HG03565 (cell line): ENCODE measurements around the gene NRARP.
"Not testable (repeated sequence)": the region's sequence is repeated elsewhere in the genome, so short reads cannot be mapped to it uniquely, and the experiment has no call there.

ENCODE experiments used
- ATAC-seq: cut with Tn5 transposase; IDR thresholded peaks from one replicate; pipeline ENCODE4 v1.9.1; 2021; ENCODE audit warnings: mild to moderate bottlenecking, moderate library complexity; ENCODE audit not compliant: unreplicated experiment

The NRARP gene, protein sequence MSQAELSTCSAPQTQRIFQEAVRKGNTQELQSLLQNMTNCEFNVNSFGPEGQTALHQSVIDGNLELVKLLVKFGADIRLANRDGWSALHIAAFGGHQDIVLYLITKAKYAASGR

DNA sequence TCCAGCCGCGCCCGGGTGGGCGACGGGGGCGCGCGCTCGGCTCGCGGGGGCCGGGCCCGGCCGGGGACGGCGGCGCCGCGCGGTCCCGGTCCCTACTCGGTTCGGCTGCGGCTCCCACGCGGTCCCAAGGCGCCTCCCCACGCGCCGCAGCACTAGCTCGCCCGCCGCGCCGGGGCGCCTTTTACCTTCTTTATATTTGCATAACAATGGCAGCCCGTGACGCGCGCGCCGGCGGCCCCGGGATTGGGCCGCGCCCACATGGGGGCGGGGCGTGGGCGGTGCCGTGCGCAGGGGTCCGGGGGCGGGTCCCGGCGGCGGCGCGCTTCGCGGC lies at the start of gene NRARP:
NRARP (minus strand) TSS at position 154 of the 331 bp plus-strand sequence. CDS start 343 bp downstream, outside the sequence.
- ATAC-seq = peak; percentile 58

DNA sequence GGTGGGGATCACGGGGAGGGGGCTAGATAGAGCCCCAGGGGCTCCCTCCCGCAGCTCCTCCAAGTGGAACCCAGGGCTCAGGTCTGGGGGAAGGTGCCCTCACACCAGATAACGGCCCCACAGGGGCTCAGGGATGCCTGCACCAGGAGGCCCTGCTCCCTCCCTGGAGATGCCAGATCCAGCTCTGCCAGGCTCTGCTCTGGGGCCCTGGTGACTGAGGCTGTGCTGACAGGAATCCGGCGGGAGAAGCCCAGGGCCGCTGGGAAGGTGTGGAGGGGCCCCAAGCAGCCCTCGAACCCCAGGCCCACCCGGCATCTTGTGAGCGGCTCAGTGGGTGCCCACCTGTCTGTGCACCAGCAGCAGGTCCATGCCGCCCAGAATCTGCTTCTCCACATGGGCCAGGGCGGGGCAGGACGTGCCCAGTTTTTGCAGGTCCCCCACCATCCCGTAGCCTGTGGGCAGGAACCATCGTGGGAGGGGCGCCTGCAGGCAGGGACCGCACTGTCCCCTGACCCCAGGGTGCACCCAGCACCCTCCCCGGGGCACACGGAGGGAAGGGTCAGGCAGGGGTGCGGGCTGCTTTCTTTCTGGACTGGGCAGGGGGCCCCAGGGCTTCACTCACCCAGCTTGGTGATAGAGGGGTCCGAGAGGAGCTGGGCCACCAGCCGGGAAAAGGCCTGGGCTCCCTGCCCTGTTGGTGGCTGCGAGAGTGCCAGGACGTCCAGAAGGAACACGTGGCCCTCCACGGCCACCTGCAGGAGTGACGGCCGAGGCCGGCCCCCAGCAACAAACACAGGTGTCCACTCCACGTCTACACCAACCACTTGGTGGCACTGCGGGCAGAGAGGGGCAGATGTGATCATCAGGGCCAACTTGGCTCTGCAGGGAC lies 48.9 kb upstream of the NRARP start:
- ATAC-seq = no peak

DNA sequence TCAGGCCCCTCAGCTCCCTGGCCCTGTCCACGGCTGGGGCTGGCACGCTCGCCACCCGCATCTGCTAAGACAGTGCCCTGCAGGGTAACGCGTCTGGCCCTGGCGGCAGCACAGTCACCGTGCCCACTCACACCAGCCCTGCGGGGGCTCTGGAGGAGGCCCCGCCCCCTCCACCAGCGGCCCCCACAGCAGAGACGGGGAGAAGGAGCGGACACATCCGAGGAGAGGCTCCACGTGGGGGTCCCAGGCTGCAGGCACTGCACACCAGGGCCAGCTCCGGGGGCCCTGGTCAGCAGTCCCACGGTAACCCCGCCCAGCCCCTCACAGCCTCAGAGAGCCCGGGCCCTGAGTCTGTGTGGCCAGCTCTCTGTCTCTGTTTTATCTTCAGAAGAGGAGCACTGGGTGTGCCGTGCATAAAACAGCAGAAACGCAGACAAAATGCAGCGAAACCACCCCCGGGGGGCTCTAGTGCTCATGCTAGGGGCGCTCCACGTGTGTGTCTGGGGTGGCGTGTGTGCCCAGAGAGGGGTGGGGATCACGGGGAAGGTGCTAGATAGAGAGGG lies 47.5 kb upstream of the NRARP start:
- ATAC-seq = no peak

DNA sequence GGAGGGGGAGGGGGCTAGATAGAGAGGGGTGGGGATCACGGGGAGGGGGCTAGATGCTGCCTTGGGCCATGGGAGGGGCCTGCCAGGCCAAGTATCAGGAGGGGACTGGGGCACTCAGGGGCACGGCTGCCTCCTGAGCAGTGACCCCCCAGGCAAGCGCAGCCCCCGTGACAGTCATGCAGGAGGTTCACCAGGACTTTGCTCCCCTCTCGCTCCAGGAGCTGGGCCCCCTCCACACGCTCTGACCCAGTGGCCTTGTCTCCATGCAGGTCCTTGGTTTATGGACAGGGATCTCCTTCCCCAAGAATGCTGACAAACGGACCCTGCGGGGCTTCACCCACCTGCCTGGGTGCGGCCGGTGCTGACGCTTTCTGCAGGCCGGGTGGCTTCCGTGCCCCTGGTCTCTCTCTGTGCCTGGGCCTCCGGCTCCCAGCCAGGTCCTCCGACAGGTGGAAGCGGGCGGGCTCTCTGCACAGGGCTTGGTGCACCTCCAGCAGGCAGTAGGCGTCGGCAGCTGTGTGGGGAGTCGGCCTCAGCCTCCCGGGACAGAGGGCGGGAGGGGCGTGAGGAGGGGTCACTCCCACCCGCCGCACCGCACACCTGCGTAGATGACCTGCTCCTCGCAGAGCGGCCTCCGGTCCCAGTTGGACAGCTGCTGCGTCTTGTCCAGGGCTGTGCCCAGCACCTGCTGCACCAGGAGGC lies 46.8 kb upstream of the NRARP start:
- ATAC-seq = no peak

DNA sequence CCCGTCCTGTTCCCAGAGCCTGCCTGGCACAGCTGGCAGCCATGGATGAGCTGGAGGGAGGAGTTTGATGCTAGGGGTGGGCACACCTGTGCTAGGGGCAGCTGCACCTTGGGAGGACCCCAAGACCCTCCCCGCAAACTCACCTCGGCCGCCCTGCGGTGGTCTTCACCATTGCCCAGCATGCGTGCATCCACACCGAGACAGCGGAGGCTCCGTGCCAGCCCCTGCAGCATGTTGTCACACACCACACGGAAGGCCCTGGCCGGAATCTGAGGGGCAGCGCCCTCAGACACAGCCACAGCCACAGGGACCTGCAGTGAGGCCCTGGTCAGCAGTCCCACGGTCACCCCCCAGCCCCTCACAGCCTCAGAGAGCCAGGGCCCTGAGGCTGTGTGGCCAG lies 45.9 kb upstream of the NRARP start:
- no peak for ATAC-seq

DNA sequence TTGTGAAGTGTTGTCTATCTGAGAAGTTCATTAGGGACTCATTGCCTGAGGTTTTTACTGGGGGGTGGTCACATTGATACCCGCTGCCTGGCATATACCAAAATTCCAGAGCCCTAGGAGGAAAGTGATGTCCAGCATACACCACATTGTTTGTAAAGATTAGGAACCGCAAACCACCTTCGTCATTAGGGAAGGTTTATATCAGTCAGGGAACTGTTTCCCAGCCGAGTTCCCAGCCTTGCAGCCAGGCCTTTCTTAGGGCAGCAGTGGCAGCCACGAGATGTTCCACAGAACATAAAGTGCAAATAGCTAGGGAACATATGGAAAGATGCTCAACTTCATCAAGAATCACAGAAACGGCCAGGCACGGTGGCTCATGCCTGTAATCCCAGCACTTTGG lies 40.4 kb upstream of the NRARP start:
- no peak for ATAC-seq

DNA sequence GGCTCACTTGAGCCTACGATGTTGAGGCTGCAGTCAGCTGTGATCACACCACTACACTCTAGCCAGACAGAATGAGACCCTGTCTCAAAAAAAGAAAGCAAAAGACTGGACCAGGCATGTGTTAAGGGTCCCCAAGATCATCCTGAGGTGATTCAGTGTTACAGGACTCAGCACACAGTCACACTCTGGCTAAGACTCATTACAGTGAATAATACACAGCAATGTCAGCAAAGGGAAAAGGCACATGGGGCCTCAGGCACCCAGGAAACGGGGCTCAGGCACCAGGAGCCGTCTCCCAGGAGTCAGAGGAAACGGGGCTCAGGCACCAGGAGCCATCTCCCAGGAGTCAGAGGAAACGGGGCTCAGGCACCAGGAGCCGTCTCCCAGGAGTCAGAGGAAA lies 39.2 kb upstream of the NRARP start:
- no peak for ATAC-seq

DNA sequence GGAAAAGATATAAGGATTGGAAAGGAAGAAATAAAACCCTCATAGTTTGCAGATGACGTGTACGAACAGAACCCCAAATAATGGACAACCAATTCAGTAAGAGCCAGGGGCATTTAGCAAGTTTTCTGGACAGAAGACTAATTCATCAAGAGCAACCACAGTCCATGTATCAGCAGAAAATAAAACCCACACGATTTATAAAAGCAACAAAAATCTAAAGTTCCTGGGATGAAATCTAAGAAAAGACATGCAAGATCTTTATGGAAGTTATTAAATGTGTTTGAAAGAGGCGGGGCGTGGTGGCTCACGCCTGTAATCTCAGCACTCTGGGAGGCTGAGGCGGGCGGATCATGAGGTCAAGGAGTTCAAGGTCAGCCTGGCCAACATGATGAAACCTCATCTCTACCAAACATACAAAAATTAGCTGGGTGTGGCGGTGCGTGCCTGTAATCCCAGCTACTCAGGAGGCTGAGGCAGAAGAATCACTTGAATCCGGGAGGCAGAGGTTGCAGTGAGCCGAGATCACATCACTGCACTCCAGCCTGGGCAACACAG lies 37.9 kb upstream of the NRARP start:
- ATAC-seq = not testable (repeated sequence)

DNA sequence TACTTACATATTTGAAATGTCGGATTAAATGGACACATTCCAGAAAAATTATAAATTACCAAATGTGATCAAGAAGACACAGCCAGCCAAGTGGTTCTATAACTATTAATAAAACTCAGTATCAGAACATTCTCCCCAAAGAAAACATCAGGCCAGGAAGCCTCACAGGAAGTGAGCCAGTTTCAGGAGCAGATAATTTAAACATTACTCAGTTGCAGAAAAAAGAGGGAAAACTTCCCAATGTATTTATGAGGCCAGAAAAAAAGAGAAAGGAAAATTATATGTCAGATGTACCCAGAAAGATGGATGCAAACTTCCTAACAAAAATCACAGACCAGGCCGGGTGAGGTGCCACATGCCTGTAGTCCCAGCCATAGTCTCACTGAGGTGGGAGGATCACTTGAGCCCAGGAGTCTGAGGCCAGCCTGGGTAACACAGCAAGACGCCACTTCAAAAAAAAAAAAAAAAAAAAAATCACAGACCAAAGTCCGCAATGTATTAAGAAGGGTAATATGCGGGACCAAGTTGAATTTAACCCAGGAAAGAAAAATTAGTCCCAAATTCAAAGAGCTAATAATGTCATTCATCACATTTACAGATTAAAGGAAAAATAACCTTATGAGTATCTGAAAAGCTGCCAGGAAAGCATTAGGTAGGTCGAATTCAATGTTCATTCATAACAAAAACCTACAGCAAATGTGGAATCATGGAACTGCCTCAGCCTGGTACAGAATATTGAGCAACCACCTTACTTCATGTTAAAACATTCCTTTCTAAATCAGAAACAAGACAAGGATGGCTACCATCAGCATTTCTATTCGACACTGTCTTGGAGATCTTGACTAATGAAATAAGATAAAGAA lies 37.2 kb upstream of the NRARP start:
- ATAC-seq = no peak

DNA sequence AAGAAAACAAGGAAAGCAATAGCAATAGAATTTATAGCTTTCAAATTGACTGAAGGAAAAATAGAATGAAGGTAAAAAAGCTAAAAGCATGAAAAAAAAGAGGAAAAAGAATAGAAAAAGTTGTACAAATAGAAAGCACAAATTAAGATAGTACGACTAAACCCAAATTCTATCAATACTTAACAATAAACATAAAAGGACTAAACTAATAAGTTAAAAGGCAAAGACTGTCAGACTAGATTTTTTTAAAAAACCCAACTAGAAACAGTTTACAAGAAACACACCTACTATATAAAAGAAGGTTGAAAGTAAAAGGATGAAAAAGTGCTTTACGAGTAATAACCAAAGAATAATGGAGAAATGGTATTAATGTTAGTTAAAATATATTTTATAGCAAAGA lies 34.7 kb upstream of the NRARP start:
- ATAC-seq = no peak

DNA sequence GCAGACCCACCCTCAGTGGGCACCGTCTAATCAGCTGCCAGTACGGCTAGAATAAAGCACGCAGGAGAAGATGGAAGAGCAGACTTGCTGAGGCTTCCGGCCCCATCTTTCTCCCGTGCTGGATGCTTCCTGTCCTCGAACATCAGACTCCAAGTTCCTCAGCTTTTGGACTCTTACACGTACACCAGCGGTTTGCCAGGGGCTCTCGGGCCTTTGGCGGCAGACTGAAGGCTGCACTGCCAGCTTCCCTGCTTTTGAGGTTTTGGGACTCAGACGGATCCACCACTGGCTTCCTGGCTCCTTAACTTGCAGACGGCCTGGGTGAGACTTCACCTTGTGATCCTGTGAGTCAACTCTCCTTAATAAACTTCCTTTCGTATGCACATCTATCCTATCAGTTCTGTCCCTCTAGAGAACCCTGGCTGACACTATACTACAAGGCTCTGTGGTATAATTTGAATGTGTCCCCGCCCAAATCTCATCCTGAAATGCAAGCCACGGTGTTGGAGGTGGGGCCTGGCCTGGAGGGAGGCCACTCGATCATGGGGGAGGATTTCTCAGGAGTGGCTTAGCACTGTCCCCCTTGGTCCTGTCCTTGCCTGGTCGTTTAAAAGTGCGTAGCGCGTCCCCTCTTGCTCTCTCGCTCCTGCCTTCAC lies 31.1 kb upstream of the NRARP start:
- ATAC-seq = no peak

DNA sequence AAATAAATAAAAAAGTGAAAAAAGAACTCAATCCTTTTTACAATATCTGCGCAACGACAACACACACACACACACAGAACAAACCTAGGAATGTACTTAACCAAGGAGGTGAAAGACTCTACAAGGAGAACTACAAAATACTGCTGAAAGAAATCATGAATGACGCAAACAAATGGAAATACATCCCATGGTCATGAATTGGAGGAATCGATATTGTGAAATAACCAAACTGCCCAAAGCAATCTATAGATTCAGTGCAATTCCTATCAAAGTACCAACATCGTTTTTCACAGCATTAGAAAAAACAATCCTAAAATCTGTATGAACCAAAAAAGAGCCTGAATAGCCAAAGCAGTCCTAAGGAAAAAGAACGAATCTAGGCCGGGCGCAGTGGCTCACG lies 29.9 kb upstream of the NRARP start:
- ATAC-seq = no peak

DNA sequence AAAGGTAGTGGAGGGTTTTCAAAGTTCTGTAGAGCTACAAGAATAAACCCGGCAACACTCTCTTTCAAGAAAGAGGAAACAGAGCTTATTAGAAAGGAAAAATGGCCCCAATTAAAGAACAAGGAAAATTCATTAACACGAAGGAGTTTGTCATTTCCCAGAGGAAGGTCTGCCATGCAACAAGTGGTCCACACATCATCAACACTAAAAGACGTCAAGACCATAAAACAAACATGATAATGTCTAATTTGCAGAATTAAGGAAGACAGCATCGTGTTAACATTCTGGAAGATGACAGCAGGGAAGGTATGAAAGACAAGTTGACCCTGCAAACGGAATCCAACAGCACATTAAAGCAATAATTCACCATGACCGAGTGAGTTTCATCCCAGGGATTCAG lies 28.6 kb upstream of the NRARP start:
- no peak for ATAC-seq

DNA sequence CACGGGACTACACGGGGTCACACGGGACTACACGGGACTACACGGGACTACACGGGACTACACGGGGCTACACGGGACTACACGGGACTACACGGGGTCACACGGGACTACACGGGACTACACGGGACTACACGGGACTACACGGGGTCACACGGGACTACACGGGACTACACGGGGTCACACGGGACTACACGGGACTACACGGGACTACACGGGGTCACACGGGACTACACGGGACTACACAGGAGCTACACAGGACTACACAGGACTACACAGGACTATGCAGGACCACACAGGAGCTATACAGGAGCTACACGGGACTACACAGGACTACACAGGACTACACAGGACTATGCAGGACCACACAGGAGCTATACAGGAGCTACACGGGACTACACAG lies 27.5 kb upstream of the NRARP start:
- not testable (repeated sequence) for ATAC-seq

DNA sequence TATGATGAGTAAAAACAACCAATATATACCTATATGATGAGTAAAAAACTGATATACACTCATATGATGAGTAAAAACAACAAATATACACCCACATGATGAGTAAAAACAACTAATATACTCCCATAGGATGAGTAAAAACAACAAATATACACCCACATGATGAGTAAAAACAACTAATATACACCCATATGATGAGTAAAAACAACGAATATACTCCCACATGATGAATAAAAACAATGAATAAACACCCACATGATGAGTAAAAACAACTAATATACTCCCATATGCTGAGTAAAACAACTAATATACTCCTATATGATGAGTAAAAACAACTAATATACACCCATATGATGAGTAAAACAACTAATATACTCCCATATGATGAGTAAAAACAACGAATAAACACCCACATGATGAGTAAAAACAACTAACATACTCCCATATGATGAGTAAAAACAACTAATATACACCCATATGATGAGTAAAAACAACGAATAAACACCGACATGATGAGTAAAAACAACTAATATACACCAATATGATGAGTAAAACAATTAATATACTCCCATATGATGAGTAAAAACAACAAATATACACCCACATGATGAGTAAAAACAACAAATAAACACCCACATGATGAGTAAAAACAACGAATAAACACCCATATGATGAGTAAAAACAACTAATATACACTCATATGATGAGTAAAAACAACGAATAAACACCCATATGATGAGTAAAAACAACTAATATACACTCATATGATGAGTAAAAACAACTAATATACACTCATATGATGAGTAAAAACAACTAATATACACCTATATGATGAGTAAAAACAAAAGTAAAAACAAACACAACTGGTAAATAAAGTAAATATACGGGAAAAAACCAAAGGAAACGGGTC lies 25.8 kb upstream of the NRARP start:
- not testable (repeated sequence) for ATAC-seq

DNA sequence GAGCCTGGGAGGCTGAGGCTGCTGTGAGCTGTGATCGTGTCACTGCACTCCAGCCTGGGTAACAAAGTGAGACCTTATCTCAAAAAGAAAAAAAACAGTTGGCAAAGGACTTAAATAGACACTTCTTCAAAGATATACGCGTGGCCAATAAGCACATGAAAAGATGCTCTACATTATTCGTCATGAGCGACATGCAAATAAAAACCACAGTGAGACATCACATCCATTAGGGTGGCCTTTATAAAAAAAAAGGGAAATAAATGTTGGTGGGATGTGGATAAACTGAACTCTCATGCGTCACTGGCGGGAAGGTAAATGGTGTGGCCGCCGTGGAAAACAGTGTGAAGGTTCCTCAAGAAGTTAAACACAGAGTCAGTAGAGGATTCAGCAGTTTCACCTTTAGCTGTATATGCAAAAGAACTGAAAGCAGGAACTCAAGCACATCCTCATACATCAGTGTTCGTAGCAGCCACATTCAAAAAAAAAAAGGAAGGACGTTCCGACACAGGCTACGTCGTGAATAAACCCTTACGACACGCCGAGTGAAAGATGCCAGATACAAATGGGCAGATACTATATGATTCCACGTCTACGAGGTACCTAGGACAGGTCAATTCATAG lies 24.5 kb upstream of the NRARP start:
- ATAC-seq = peak; percentile 38

DNA sequence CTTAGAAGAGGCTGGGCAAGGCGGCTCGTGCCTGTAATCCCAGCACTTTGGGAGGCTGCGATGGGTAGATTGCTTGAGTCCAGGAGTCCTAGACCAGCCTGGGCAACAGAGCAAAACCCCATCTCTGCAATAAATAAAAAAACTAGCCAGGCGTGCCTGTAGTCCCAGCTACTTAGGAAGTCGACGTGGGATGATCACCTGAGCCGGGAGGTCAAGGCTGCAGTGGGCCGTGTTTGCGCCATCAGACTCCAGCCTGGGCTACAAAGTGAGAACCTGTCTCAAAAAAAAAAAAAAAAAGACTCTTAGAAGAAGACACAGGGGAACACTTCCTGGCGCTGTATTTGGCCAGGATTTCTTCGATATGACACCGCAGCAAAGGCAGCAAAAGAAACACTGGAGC lies 23.7 kb upstream of the NRARP start:
- no peak for ATAC-seq

DNA sequence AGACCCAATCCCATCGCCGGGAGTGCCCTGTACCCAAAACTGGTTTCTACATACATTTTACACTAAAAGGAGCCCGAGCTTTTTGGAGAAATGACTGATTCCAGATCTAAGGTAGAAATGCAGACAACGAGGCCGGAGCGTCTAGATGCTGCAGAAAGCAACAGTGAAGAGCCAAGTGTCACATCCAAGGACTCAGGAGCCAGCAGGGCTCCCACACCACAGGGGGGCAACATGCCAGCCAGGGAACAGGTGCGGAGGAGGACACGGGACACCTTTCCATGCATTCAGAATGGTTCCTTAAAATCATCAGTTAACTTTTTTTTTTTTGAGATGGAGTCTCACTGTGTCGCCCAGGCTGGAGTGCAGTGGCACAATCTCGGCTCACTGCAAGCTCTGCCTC lies 23.1 kb upstream of the NRARP start:
- no peak for ATAC-seq
